ENCODE results near the gene BLID. TPM values are rescaled to one million over a fixed set of nuclear protein-coding genes. Genes with fewer than 3 reads are reported as not detected.

The BLID gene
- polyA plus RNA-seq, 10 donors, result not detected

- no peak for DNase-seq
Observed at GRCh38 chr11:122081073-122081472, 34.9 kb downstream of the BLID start.

- no peak for DNase-seq
Observed at GRCh38 chr11:122077459-122077858, 38.6 kb downstream of the BLID start.

DNA sequence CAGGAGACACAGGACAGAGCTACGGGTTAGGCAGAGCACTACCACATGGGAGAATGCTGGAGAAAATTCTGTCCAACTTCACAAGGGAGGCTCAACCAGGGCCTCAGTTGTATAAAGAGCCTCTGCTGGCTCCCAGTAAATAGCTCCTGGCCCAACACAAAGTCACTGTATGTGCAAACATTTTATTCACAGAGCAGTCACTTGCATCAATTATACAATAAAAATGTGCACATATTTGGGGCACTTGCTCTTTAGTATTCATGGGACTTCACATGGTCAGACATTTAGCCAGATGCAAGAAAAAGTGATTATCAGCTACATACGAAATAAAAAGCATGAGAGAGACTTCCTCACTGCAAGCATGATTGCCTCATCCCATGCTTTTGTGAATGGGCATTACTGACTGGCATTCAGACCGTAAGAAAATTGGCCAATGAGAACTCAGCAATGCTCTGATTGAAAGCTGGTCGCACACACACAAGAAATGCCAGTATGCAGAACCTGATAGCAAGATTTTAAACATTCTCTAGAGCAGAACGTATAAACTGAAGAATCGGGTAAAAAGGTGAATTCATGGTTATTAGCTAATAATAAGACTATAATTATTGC is 39.4 kb downstream of the BLID start:
- DNase-seq, result no peak

- DNase-seq, result no peak
Observed at GRCh38 chr11:122075016-122075415, 41.0 kb downstream of the BLID start.

GRCh38 chr11:122074022-122074421 is 42.0 kb downstream of the BLID start:
- DNase-seq, result no peak

DNA sequence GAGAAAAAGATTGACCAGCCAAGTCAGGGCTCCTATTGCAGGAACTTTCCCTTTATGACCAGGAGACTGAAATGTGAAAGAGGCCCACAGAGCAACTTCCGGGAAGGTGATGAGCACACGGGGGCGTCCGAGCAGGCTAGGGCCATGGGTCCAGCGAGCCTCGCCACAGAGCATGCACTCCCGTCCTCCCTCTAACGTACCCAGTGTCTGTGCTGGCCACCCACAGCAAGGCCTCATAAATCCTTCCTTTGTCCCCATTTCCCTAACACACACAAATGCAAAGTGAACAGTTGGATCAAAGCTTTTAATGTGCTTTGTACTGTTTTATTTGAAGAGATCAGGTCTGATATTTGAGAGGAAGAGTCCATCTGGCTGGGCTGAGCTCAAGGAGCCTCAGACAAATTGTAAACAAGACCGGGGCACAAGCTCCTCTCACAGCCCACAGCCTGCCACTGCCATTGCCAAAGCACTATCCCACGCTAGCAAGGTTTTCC is 44.3 kb downstream of the BLID start:
- DNase-seq, result no peak

DNA sequence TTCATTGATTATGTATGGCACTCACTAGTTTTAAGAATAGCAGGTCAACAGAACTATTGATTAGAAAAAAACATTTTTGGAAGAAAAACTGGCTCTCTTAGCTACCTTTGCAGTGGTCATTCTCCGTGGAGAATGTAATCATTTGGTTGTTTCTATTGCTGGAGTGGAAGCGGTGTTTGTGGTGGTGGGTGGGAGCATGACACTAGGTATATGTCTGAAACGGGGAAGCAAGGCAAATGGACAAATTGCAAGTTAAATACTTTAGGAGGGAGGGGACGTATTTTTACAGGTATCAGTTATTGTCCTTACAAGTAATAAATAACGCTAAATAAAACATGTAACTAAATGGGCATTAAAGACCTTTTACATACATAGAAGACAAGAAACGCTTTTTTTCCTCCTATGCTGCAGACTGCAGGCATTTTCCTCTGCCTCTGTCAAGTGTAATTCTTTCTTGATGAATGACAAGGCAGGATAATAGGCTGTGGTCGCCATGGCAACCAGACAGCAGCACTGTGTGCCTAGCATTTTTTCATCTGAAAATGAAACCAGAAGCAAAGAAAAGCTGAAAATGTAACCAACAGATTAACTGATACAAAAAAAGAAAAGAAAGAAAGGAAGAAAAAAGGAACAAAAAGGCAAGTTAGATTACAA is 46.2 kb downstream of the BLID start:
- DNase-seq, result peak; percentile 80 to 86 (median 86)

GRCh38 chr11:122068837-122069236 is 47.2 kb downstream of the BLID start:
- DNase-seq, result no peak

DNA sequence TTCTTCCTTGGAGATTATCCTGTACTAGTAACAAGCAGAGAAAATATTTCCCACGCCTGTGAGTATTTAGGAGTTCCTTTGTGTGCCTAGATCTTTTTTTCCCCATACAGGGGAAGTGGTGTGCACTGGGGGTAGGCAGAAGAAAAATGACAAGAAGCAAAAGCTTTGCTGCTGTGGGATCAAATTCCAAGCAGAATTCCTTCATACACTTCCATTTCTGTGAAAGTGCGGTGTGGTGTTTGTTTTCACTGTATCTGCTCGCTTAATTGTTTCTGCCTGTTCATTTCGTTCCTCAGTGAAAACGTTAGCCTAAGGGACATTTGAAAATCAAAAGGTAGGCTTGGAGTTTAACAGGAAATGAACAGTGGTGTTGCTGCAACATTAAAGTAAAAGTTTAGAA is 47.9 kb downstream of the BLID start:
- peak in 2 of 3 donors; percentile 49 to 63 for DNase-seq

All from muscle of back (tissue), 11 donors.